Activated CD8-positive, alpha-beta T cell treated with anti-CD3 and anti-CD28 coated beads for 36 hours (primary cell): ENCODE results near the gene NOVA1. TPM values are rescaled to one million over a fixed set of nuclear protein-coding genes. Genes with fewer than 3 reads are reported as not detected.
"Not testable (repeated sequence)": the region's sequence is repeated elsewhere in the genome, so short reads cannot be mapped to it uniquely, and the experiment has no call there.

Source experiments
- ATAC-seq: fragments of 200-7000 bp; cut with Tn5 transposase; one replicate; pipeline ENCODE4 v1.10.0; 2021; ENCODE audit warnings: mild to moderate bottlenecking, moderate library complexity
- CTCF ChIA-PET: fragments of 350-600 bp; sonication (Branson Sonifier 250); formaldehyde crosslinking; loops from one replicate; lab custom pipeline; 2021; ENCODE audit warnings: antibody characterized with exemption; lab: Charles Lee
- POLR2A ChIA-PET: fragments of 350-600 bp; sonication (Branson Sonifier 250); formaldehyde crosslinking; loops from one replicate; lab custom pipeline; 2021; ENCODE audit warnings: antibody characterized with exemption; lab: Charles Lee
- DNase-seq: peaks from one replicate; pipeline ENCODE4 v3.0.0-alpha.2; 2020
- H3K27ac Mint-ChIP-seq: one replicate; pipeline ENCODE4 v1.8.0; 2021; ENCODE audit warnings: mild to moderate bottlenecking, mixed read lengths
- H3K27me3 Mint-ChIP-seq: one replicate; pipeline ENCODE4 v1.8.0; 2021; ENCODE audit warnings: mixed read lengths
- H3K36me3 Mint-ChIP-seq: one replicate; pipeline ENCODE4 v1.8.0; 2021; ENCODE audit warnings: low read depth, mixed read lengths
- H3K4me1 Mint-ChIP-seq: one replicate; pipeline ENCODE4 v1.8.0; 2021; ENCODE audit warnings: low read depth, mixed read lengths
- H3K4me3 Mint-ChIP-seq: one replicate; pipeline ENCODE4 v1.8.0; 2021; ENCODE audit warnings: mild to moderate bottlenecking, moderate library complexity, mixed read lengths
- H3K9me3 Mint-ChIP-seq: one replicate; pipeline ENCODE4 v1.8.0; 2021; ENCODE audit warnings: mixed read lengths
- CTCF ChIP-seq: fragments of 200-600 bp; IDR thresholded peaks from one replicate; pipeline ENCODE4 v1.8.0; 2022; ENCODE audit warnings: antibody characterized with exemption, mild to moderate bottlenecking
- intact Hi-C: fragments of 100-400 bp; cut with micrococcal nuclease; formaldehyde crosslinking; loops from one replicate; pipeline ENCODE4 v1.10.0; 2022
- total RNA-seq, 2 experiments: library from RNA; stranded (reverse); gene quantifications; one replicate each; pipeline ENCODE4 v1.2.3, GENCODE V29; 2021

The NOVA1 gene
- total RNA-seq = not detected

- POLR2A ChIA-PET = no interaction called here
- DNase-seq = no peak
- no peak for TF ChIP-seq CTCF
Observed at GRCh38 chr14:26597589-26598080, at the start of gene NOVA1. TSS of gene NOVA1 (minus strand) at chr14:26598033. CDS start at chr14:26597436, 597 bp downstream.

GRCh38 chr14:26645057-26645456 lies 47.2 kb upstream of the NOVA1 start:
- peaks cover 24% of the 10 kb centered on the region for H3K9me3 Mint-ChIP-seq
- DNase-seq, H3K27me3 Mint-ChIP-seq, H3K4me1 Mint-ChIP-seq, CTCF ChIA-PET, intact Hi-C loops, H3K27ac Mint-ChIP-seq, ATAC-seq, H3K36me3 Mint-ChIP-seq, H3K4me3 Mint-ChIP-seq, POLR2A ChIA-PET: not testable (repeated sequence)

More at GRCh38 chr14:26597589-26598080, at the start of gene NOVA1:
- CTCF ChIA-PET = no interaction called here
- peaks cover 3% of the 10 kb centered on the region for H3K9me3 Mint-ChIP-seq
- peaks cover 2% of the 10 kb centered on the region for H3K36me3 Mint-ChIP-seq
- H3K4me1 Mint-ChIP-seq = peaks cover 3% of the 10 kb centered on the region
- no peak within 1 kb of the TSS for H3K27ac Mint-ChIP-seq
- H3K27me3 Mint-ChIP-seq = peaks cover 21% of the 10 kb centered on the region
- intact Hi-C loops = no loop called here
- peak within 1 kb of the TSS; percentile 37 for H3K4me3 Mint-ChIP-seq
- ATAC-seq = peak; percentile 20

DNA sequence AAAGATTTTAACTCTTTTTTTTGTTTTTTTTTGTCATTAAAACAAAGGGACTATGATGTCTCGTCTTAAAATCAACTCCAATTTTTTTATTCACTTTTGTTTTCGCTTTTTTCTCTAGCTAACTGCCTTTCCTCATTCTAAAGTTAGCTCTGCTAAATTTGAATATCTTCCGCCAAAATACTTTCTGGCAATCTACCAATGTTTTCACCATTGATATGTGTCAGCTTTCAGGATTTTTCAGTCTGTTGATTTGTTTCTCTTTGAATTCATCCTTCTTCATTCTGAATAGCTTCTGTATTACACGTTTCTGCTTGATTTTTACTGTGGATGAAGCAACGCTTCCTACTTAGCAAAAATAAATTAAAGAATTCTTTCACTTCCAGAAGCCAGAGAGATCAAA lies 38.7 kb upstream of the NOVA1 start:
- ATAC-seq = no peak
- Mint-ChIP-seq H3K4me3 (no peak overlapping the region), H3K4me1 (no peaks in the 10 kb centered on the region), H3K27me3 (no peaks in the 10 kb centered on the region), H3K27ac (no peak overlapping the region), H3K9me3 (peaks cover 12% of the 10 kb centered on the region), H3K36me3 (no peaks in the 10 kb centered on the region)
- no peak for TF ChIP-seq CTCF
- CTCF ChIA-PET = interaction anchor here (0.7 kb wide), 1 partner anchor 16 kb away, joined by 3 read pairs; no protein-coding TSS in a partner anchor
- DNase-seq = no peak
- POLR2A ChIA-PET = no interaction called here
- intact Hi-C loops = no loop called here

GRCh38 chr14:26634946-26635345 lies 37.1 kb upstream of the NOVA1 start:
- CTCF ChIA-PET, H3K27me3 Mint-ChIP-seq, intact Hi-C loops: not testable (repeated sequence)

DNA sequence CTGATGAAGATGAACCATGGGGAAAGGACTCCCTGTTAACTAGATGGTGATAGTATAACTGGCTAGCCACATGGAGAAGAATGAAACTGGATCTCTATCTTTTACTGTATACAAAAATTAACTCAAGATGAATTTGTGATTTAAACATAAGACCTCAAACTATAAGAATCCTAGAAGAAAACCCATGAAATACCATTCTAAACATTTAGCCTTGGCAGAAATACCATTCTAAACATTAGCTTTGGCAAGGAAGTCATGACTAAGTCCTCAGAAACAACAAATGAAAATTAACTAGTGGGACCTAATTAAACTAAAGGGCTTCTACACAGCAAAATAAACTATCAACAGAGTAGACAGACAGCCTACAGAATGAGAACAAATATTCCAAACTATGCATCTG lies 28.4 kb upstream of the NOVA1 start:
- CTCF ChIA-PET = interaction anchor here (1.7 kb wide), 1 partner anchor 13 kb away, joined by 3 read pairs; no protein-coding TSS in a partner anchor
- TF ChIP-seq CTCF = no peak
- DNase-seq (no peak), ATAC-seq (no peak)
- Mint-ChIP-seq H3K27ac (no peak overlapping the region), H3K4me3 (no peak overlapping the region), H3K27me3 (no peaks in the 10 kb centered on the region), H3K9me3 (peaks cover 10% of the 10 kb centered on the region), H3K36me3 (no peaks in the 10 kb centered on the region), H3K4me1 (no peaks in the 10 kb centered on the region)
- POLR2A ChIA-PET = no interaction called here
- intact Hi-C loops = no loop called here

More at GRCh38 chr14:26634946-26635345, 37.1 kb upstream of the NOVA1 start:
- POLR2A ChIA-PET, H3K4me3 Mint-ChIP-seq, DNase-seq, H3K9me3 Mint-ChIP-seq, H3K4me1 Mint-ChIP-seq, H3K36me3 Mint-ChIP-seq, H3K27ac Mint-ChIP-seq, ATAC-seq: not testable (repeated sequence)

DNA sequence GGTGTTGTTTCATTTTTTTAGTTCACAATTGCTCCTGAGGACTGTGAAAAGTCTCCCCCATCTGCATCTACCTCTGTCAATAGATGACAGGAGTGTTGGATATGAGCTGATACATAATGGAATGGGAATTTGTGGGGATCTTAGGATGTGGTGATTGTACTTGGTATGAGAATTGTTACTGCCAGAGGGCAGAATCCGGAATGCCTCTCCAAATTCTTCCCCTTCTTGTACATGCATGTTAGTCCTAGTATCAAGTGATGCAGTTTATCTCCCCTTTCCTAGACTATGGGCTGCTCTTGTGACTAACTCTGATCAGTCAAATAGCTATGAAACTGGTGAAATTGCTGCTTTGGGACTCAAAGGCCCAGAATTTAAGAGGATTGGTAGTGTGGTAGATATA lies 24.8 kb upstream of the NOVA1 start:
- H3K9me3 Mint-ChIP-seq = peaks cover 13% of the 10 kb centered on the region
- no peaks in the 10 kb centered on the region for H3K4me1 Mint-ChIP-seq
- no peak for TF ChIP-seq CTCF
- ATAC-seq (no peak), DNase-seq (no peak)
- H3K4me3 Mint-ChIP-seq = no peak overlapping the region
- ChIA-PET CTCF (no interaction called here), POLR2A (no interaction called here)
- H3K36me3 Mint-ChIP-seq = no peaks in the 10 kb centered on the region
- H3K27ac Mint-ChIP-seq = no peak overlapping the region
- H3K27me3 Mint-ChIP-seq = no peaks in the 10 kb centered on the region
- intact Hi-C loops = no loop called here
